ENCODE measurements around the gene PRUNE1.
A peak's percentile ranks its signal among the peaks of the same experiment; 100 is the strongest.

GRCh38 chr1:150979092-150980056 lies 28.9 kb upstream of the PRUNE1 start:
- TF ChIP-seq EP300 (IDR thresholded peaks at IDR 0.05) (no peak), POLR2A (IDR thresholded peaks at IDR 0.05) (no peak), CTCF (IDR thresholded peaks at IDR 0.05) (peak; percentile 98 to 100)
